Measurements from ENCODE around the gene USP24.

DNA sequence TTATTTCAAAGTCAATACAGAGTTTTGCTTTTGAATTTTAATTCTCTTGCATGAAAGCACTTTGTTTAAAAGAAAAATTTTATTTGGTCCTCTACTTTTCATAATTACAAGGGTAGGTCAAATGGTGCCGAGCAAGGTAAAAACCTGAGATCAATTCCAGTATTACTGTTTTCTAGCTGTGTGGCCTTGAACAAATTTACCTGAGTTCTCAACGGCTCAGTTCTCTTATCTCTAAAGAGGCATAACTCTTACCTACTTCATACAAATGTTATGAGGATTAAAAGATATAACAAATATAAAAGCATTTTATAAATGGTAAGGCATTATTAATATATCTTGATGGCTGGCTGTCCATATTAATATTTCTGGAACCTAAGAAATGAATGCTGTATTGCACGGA is 42.5 kb downstream of the USP24 start:
- TF ChIP-seq, protein P1, sequence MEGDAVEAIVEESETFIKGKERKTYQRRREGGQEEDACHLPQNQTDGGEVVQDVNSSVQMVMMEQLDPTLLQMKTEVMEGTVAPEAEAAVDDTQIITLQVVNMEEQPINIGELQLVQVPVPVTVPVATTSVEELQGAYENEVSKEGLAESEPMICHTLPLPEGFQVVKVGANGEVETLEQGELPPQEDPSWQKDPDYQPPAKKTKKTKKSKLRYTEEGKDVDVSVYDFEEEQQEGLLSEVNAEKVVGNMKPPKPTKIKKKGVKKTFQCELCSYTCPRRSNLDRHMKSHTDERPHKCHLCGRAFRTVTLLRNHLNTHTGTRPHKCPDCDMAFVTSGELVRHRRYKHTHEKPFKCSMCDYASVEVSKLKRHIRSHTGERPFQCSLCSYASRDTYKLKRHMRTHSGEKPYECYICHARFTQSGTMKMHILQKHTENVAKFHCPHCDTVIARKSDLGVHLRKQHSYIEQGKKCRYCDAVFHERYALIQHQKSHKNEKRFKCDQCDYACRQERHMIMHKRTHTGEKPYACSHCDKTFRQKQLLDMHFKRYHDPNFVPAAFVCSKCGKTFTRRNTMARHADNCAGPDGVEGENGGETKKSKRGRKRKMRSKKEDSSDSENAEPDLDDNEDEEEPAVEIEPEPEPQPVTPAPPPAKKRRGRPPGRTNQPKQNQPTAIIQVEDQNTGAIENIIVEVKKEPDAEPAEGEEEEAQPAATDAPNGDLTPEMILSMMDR (IDR thresholded peaks at IDR 0.05; ENCODE audit: low read depth, low read length): no peak
- no peak for TF ChIP-seq EZH2phosphoT487 (IDR thresholded peaks at IDR 0.05; ENCODE audit: low read depth)
